ENCODE results near the gene DAAM1.

DNA sequence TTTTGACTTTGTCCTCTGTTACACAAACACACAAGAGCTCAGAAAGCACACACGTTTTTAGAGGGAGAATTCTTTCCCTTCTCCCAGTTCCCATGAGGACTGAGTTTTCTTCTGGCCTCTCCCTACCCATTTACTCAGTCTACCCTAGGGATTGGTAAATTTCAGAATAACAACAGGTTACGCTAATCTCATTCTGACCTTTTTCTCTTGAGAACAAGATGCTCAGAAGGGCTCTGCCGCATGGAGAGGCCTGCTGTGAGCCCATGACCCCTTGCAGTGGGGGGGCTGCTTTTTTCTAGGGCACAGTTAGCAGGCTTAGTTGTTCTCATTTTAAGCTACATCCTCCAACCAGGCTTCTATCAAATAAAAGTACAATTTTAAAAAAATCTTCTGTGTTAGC is 207.2 kb downstream of the DAAM1 start:
- TF ChIP-seq, protein P1, sequence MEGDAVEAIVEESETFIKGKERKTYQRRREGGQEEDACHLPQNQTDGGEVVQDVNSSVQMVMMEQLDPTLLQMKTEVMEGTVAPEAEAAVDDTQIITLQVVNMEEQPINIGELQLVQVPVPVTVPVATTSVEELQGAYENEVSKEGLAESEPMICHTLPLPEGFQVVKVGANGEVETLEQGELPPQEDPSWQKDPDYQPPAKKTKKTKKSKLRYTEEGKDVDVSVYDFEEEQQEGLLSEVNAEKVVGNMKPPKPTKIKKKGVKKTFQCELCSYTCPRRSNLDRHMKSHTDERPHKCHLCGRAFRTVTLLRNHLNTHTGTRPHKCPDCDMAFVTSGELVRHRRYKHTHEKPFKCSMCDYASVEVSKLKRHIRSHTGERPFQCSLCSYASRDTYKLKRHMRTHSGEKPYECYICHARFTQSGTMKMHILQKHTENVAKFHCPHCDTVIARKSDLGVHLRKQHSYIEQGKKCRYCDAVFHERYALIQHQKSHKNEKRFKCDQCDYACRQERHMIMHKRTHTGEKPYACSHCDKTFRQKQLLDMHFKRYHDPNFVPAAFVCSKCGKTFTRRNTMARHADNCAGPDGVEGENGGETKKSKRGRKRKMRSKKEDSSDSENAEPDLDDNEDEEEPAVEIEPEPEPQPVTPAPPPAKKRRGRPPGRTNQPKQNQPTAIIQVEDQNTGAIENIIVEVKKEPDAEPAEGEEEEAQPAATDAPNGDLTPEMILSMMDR (conservative IDR thresholded peaks at IDR 0.05 in 1 of 2, IDR thresholded peaks at IDR 0.05 in 1 of 2; ENCODE audit: extremely low read depth in 1 of 2, insufficient read depth in 1 of 2, low read depth in 1 of 2, low read length in 2 of 2): no peak
- no peak for TF ChIP-seq EZH2 (IDR thresholded peaks at IDR 0.05; ENCODE audit: borderline replicate concordance, low read length)
